Osteocyte (in vitro differentiated cells): Measurements from ENCODE around the gene EEPD1. TPM values are rescaled to one million over a fixed set of nuclear protein-coding genes. Genes with fewer than 3 reads are reported as not detected.
"Not testable (repeated sequence)": the region's sequence is repeated elsewhere in the genome, so short reads cannot be mapped to it uniquely, and the experiment has no call there.

Experiments used
- DNase-seq: peaks from one replicate; pipeline ENCODE4 v3.0.0; 2021; ENCODE audit warnings: mixed read lengths; ENCODE audit not compliant: unreplicated experiment; ENCODE audit errors: extremely low spot score
- H3K27ac Mint-ChIP-seq: one replicate; pipeline ENCODE4 v1.8.0; 2021; ENCODE audit warnings: mild to moderate bottlenecking, mixed read lengths; ENCODE audit not compliant: unreplicated experiment
- H3K27me3 Mint-ChIP-seq: one replicate; pipeline ENCODE4 v1.8.0; 2021; ENCODE audit warnings: mixed read lengths; ENCODE audit not compliant: unreplicated experiment
- H3K36me3 Mint-ChIP-seq: one replicate; pipeline ENCODE4 v1.8.0; 2021; ENCODE audit warnings: mixed read lengths; ENCODE audit not compliant: unreplicated experiment
- H3K4me1 Mint-ChIP-seq: one replicate; pipeline ENCODE4 v1.8.0; 2021; ENCODE audit warnings: mixed read lengths; ENCODE audit not compliant: unreplicated experiment
- H3K4me3 Mint-ChIP-seq: one replicate; pipeline ENCODE4 v1.8.0; 2021; ENCODE audit warnings: mild to moderate bottlenecking, moderate library complexity, mixed read lengths; ENCODE audit not compliant: unreplicated experiment
- H3K9me3 Mint-ChIP-seq: one replicate; pipeline ENCODE4 v1.8.0; 2021; ENCODE audit warnings: mixed read lengths; ENCODE audit not compliant: unreplicated experiment
- long read RNA-seq: library from polyadenylated mRNA; unstranded; transcript quantifications from one replicate; pipeline ENCODE4 v2.0.0, GENCODE V29; 2021
- total RNA-seq: library from RNA; stranded (reverse); gene quantifications from 2 replicates; pipeline ENCODE4 v1.2.1, GENCODE V29; 2021
- TF ChIP-seq, protein P1 (sequence below): fragments of 200-600 bp; sonication (generic); IDR thresholded peaks from 2 replicates; pipeline ENCODE4 v1.5.0; 2021; ENCODE audit warnings: antibody characterized with exemption, mild to moderate bottlenecking, moderate library complexity

Gene EEPD1
- 1.3 and 1.4 TPM in 2 replicates for total RNA-seq
- long read RNA-seq, result 0 reads

GRCh38 chr7:36152756-36153570 lies at the start of gene EEPD1:
Gene EEPD1, plus strand, starts transcription at chr7:36153254. Its CDS starts 1,071 bp downstream, at chr7:36154325.
- H3K36me3 Mint-ChIP-seq, result no peaks in the 10 kb centered on the region
- peak within 1 kb of the TSS; percentile 42 for H3K27ac Mint-ChIP-seq
- H3K4me1 Mint-ChIP-seq, result peaks cover 15% of the 10 kb centered on the region
- H3K27me3 Mint-ChIP-seq, result no peaks in the 10 kb centered on the region
- peak; percentile 100 for DNase-seq
- H3K4me3 Mint-ChIP-seq, result peak within 1 kb of the TSS; percentile 70
- TF ChIP-seq, protein P1, sequence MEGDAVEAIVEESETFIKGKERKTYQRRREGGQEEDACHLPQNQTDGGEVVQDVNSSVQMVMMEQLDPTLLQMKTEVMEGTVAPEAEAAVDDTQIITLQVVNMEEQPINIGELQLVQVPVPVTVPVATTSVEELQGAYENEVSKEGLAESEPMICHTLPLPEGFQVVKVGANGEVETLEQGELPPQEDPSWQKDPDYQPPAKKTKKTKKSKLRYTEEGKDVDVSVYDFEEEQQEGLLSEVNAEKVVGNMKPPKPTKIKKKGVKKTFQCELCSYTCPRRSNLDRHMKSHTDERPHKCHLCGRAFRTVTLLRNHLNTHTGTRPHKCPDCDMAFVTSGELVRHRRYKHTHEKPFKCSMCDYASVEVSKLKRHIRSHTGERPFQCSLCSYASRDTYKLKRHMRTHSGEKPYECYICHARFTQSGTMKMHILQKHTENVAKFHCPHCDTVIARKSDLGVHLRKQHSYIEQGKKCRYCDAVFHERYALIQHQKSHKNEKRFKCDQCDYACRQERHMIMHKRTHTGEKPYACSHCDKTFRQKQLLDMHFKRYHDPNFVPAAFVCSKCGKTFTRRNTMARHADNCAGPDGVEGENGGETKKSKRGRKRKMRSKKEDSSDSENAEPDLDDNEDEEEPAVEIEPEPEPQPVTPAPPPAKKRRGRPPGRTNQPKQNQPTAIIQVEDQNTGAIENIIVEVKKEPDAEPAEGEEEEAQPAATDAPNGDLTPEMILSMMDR, result no peak
- H3K9me3 Mint-ChIP-seq, result no peaks in the 10 kb centered on the region

- Mint-ChIP-seq H3K9me3 (no peaks in the 10 kb centered on the region), H3K27ac (no peak overlapping the region), H3K27me3 (peaks cover 2% of the 10 kb centered on the region), H3K36me3 (no peaks in the 10 kb centered on the region), H3K4me3 (no peak overlapping the region), H3K4me1 (peaks cover 18% of the 10 kb centered on the region)
- TF ChIP-seq, protein P1, result no peak
- no peak for DNase-seq
These were observed 49.1 kb upstream of the EEPD1 start for GRCh38 chr7:36103837-36104561.

GRCh38 chr7:36106972-36107908 lies 45.8 kb upstream of the EEPD1 start:
- not testable (repeated sequence) for H3K36me3 Mint-ChIP-seq, DNase-seq, H3K4me3 Mint-ChIP-seq, H3K27me3 Mint-ChIP-seq, H3K4me1 Mint-ChIP-seq, H3K27ac Mint-ChIP-seq, H3K9me3 Mint-ChIP-seq

DNA sequence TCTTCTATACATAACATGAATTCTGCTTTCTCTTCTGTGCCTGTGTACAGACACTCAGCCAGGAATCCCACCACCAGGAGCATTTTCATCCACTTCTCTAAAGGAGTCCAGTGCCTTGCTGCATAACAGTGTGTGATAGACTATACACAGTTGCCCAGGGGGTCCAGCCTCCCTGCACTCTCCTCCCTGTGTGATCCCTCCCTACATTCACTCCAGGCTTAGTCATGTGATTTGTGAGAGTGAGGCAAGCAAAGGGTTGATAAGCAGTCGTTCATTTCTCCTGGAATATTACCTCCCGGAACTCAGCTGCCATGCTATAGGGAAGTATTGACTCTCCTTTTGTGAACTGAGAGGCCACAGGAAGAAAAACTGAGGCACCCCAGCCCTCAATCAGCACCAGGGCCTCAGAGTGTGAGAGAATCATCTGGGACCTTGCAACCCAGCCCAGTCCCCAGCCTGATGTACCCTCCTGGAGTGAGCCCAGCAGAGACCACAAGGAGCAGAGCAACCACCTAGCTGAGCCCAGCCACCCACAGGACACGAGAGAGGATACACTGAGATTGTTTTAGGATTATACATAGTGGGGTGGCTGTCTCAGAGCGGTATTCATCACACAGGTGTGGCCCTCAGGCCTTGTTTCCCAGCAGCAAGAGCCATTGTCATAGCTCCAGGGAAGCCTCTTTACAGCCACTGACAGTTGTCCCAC lies 45.0 kb upstream of the EEPD1 start:
- Mint-ChIP-seq H3K4me1 (no peaks in the 10 kb centered on the region), H3K27me3 (peaks cover 2% of the 10 kb centered on the region), H3K36me3 (no peaks in the 10 kb centered on the region), H3K4me3 (no peak overlapping the region), H3K9me3 (no peaks in the 10 kb centered on the region), H3K27ac (no peak overlapping the region)
- TF ChIP-seq, protein P1, result no peak
- DNase-seq, result no peak
